ENCODE results near the gene LGI2.

DNA sequence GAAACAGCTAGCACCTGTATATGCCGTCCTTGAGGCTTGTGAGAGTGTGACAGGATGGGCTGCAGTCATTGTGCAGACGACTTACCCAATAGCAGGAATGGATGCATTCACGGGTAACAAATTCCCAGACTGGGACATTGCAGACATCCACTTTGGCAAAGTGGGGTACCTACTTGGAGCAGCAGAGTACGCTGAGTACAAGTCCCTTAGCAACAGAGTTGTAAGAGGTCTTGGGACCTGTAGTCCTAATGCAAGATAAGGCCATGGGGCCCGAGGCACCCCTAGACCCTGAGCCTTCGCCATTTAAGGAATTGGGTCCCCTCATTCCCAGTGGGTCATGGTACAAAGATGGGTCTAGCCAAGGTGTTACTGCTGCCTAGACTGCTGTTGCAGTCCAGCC is 62.5 kb downstream of the LGI2 start:
- TF ChIP-seq, protein P1, sequence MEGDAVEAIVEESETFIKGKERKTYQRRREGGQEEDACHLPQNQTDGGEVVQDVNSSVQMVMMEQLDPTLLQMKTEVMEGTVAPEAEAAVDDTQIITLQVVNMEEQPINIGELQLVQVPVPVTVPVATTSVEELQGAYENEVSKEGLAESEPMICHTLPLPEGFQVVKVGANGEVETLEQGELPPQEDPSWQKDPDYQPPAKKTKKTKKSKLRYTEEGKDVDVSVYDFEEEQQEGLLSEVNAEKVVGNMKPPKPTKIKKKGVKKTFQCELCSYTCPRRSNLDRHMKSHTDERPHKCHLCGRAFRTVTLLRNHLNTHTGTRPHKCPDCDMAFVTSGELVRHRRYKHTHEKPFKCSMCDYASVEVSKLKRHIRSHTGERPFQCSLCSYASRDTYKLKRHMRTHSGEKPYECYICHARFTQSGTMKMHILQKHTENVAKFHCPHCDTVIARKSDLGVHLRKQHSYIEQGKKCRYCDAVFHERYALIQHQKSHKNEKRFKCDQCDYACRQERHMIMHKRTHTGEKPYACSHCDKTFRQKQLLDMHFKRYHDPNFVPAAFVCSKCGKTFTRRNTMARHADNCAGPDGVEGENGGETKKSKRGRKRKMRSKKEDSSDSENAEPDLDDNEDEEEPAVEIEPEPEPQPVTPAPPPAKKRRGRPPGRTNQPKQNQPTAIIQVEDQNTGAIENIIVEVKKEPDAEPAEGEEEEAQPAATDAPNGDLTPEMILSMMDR (IDR thresholded peaks at IDR 0.05 in 4 of 5, conservative IDR thresholded peaks at IDR 0.05 in 1 of 5) = no peak
- no peak for TF ChIP-seq POLR2A (IDR thresholded peaks at IDR 0.05)

Data from gastrocnemius medialis (tissue), 4 donors.